LHCN-M2 (cell line): ENCODE measurements around the gene E2F6. TPM values are rescaled to one million over a fixed set of nuclear protein-coding genes. Genes with fewer than 3 reads are reported as not detected.

ENCODE experiments used
- DNase-seq: peaks from one replicate; pipeline ENCODE4 v3.0.0-alpha.2; 2012; ENCODE audit warnings: low read depth
- total RNA-seq: library from RNA; depleted of rRNA; stranded (reverse); fragments of >200 nt; gene quantifications from 2 replicates; pipeline ENCODE4 v1.2.3, GENCODE V29; 2014; rRNA removed

E2F6 gene
- total RNA-seq, 1 experiment from 2014 or later = 23.6 TPM

DNA sequence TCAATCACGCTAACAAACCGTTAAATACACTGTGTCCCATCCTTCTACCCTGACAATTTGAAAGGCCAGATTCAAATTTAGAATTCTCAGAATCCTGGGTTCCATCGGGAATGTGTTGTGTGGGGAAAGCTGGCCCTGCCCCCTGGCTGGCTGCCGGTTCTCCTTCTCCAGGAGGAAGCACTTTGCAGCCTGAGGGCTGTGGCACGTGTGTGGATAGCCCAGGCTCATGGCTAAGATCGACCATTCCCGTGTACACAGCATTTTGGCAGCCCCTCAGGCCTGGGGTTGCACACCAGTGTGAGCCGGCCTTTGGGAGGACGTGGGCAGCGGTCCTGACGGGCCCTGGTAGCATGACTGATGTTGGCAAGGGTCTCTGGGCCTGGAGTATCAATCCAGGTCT, 70.6 kb downstream of the E2F6 start:
- DNase-seq = no peak

Other genes with a start within 250 kb of the E2F6 start
- 32.2 and 37.5 TPM in 2 replicates for gene ROCK2, start 121.5 kb downstream of the E2F6 start, total RNA-seq
- gene GREB1, start 67.9 kb upstream of the E2F6 start, total RNA-seq = 0.38 and 0.57 TPM in 2 replicates
- not detected in 2 replicates for gene NTSR2, start 204.0 kb upstream of the E2F6 start, total RNA-seq